Neural progenitor cell (in vitro differentiated cells): Measurements from ENCODE around the gene ZNF454.

ENCODE experiments used
- CTCF ChIP-seq: fragments of 200-600 bp; sonication (generic); IDR thresholded peaks from 2 replicates; pipeline ENCODE4 v1.5.1; 2017; ENCODE audit warnings: antibody characterized with exemption, mild to moderate bottlenecking
- EZH2 ChIP-seq: fragments of 200-600 bp; sonication (generic); IDR thresholded peaks from 2 replicates; pipeline ENCODE4 v1.6.1; 2017; ENCODE audit warnings: antibody characterized with exemption, mild to moderate bottlenecking, moderate library complexity

- TF ChIP-seq CTCF = no peak
- no peak for TF ChIP-seq EZH2
Observed at GRCh38 chr5:178899289-178899688, 41.7 kb upstream of the ZNF454 start.
